Subcutaneous abdominal adipose tissue (tissue), 5 donors: ENCODE results near the gene TMEM98.

ENCODE experiments used
- H3K27ac ChIP-seq: one replicate; pipeline ENCODE4 v1.7.0; 2013; ENCODE audit warnings: low read depth, mild to moderate bottlenecking, inconsistent platforms, low read length, moderate library complexity
- H3K27me3 ChIP-seq, 5 donors: one replicate each; pipeline ENCODE4 v1.7.0; 2013; ENCODE audit warnings: low read length in 5 of 5, inconsistent platforms in 1 of 5; ENCODE audit not compliant: control insufficient read depth in 5 of 5, insufficient read depth in 4 of 5
- H3K36me3 ChIP-seq, 5 donors: one replicate each; pipeline ENCODE4 v1.7.0; 2013; ENCODE audit warnings: low read length in 5 of 5; ENCODE audit not compliant: control insufficient read depth in 5 of 5, insufficient read depth in 5 of 5
- H3K4me1 ChIP-seq, 5 donors: one replicate each; pipeline ENCODE4 v1.7.0; 2013; ENCODE audit warnings: low read length in 5 of 5, mild to moderate bottlenecking in 3 of 5, moderate library complexity in 1 of 5; ENCODE audit not compliant: control insufficient read depth in 5 of 5, insufficient read depth in 5 of 5
- H3K4me3 ChIP-seq, 5 donors: one replicate each; pipeline ENCODE4 v1.7.0; 2013; ENCODE audit warnings: low read length in 5 of 5, low read depth in 1 of 5
- H3K9ac ChIP-seq, 5 donors: one replicate each; pipeline ENCODE4 v1.7.0; 2013; ENCODE audit warnings: low read length in 5 of 5, mild to moderate bottlenecking in 4 of 5, moderate library complexity in 3 of 5
- H3K9me3 ChIP-seq, 5 donors: one replicate each; pipeline ENCODE4 v1.7.0; 2013; ENCODE audit warnings: low read length in 5 of 5; ENCODE audit not compliant: control insufficient read depth in 5 of 5
- donor health status: healthy.
- donor health status: healthy.
- donor health status: healthy.
- donor health status: healthy.
- donor health status: healthy.

The TMEM98 gene

GRCh38 chr17:32936894-32937500, 9.0 kb downstream of the TMEM98 start:
- Histone ChIP-seq H3K4me3 (peak overlapping the region in 1 of 5 donors; percentile 8), H3K27ac (no peak overlapping the region), H3K27me3 (peaks cover 0 to 12% (median 3%) of the 10 kb centered on the region in 5 donors), H3K9ac (no peak overlapping the region), H3K36me3 (peaks cover 0 to 13% (median 2%) of the 10 kb centered on the region in 5 donors), H3K4me1 (peaks cover 0 to 10% (median 3%) of the 10 kb centered on the region in 5 donors), H3K9me3 (no peaks in the 10 kb centered on the region)

DNA sequence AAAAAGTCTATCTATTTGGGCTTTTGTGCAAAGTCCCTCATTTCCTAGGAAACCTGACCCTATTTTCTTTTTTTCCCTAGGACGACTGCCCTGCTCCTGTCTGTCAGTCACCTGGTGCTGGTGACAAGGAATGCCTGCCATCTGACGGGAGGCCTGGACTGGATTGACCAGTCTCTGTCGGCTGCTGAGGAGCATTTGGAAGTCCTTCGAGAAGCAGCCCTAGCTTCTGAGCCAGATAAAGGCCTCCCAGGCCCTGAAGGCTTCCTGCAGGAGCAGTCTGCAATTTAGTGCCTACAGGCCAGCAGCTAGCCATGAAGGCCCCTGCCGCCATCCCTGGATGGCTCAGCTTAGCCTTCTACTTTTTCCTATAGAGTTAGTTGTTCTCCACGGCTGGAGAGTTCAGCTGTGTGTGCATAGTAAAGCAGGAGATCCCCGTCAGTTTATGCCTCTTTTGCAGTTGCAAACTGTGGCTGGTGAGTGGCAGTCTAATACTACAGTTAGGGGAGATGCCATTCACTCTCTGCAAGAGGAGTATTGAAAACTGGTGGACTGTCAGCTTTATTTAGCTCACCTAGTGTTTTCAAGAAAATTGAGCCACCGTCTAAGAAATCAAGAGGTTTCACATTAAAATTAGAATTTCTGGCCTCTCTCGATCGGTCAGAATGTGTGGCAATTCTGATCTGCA, 12.9 kb downstream of the TMEM98 start:
- H3K27ac ChIP-seq = no peak overlapping the region
- no peak overlapping the region for H3K9ac ChIP-seq
- no peaks in the 10 kb centered on the region for H3K9me3 ChIP-seq
- peaks cover 0 to 11% (median 0%) of the 10 kb centered on the region in 5 donors for H3K27me3 ChIP-seq
- H3K4me1 ChIP-seq = peaks cover 0 to 23% (median 18%) of the 10 kb centered on the region in 5 donors
- no peak overlapping the region for H3K4me3 ChIP-seq
- H3K36me3 ChIP-seq = peaks cover 0 to 8% (median 2%) of the 10 kb centered on the region in 5 donors

DNA sequence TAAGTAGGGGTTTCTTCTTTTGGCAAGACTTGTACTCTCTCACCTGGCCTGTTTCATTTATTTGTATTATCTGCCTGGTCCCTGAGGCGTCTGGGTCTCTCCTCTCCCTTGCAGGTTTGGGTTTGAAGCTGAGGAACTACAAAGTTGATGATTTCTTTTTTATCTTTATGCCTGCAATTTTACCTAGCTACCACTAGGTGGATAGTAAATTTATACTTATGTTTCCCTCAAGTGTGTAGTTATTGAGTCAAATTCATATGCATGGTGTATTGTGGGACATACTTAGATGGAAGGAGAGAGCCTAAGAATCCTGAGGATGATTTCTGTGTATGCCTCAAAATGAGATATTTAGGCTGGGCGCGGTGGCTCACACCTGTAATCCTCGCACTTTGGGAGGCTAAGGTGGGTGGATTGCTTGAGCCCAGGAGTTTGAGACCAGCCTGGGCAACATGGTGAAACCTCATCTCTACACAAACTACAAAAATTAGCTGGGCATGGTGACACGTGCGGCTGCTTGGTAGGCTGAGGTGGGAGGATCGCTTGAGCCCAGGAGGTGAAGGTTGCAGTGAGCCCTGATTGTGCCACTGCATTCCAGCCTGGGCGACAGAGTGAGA, 13.6 kb downstream of the TMEM98 start:
- Histone ChIP-seq H3K36me3 (peaks cover 0 to 8% (median 2%) of the 10 kb centered on the region in 5 donors), H3K9me3 (no peaks in the 10 kb centered on the region), H3K27me3 (peaks cover 0 to 6% (median 0%) of the 10 kb centered on the region in 5 donors), H3K27ac (no peak overlapping the region), H3K9ac (no peak overlapping the region), H3K4me1 (peaks cover 0 to 21% (median 17%) of the 10 kb centered on the region in 5 donors), H3K4me3 (no peak overlapping the region)

DNA sequence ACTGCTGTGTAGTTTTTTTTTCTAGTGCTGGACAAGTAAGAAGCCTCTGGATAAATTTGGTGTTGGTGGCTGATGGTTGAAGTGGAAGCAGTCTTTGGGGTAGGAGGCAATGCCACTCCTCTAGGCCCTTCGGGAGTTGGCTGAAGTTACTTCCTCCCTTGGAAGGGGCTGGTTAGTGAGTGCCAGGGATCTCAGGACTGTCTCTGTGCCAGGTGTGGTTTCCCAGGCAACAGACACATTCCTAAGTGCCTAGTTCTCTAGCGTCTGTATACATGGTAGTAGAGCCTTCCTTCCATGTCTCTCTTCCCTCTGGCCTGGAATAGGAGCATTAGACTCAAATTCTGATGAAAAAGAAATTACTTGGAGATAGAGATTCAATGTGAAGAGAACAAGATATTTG, 15.3 kb downstream of the TMEM98 start:
- H3K9me3 ChIP-seq = no peaks in the 10 kb centered on the region
- H3K27ac ChIP-seq = no peak overlapping the region
- peaks cover 0 to 16% (median 14%) of the 10 kb centered on the region in 5 donors for H3K4me1 ChIP-seq
- no peak overlapping the region for H3K4me3 ChIP-seq
- peaks cover 0 to 8% (median 2%) of the 10 kb centered on the region in 5 donors for H3K36me3 ChIP-seq
- H3K27me3 ChIP-seq = no peaks in the 10 kb centered on the region
- H3K9ac ChIP-seq = no peak overlapping the region

GRCh38 chr17:32943647-32944191, 15.8 kb downstream of the TMEM98 start:
- Histone ChIP-seq H3K27me3 (no peaks in the 10 kb centered on the region), H3K36me3 (peaks cover 0 to 8% (median 2%) of the 10 kb centered on the region in 5 donors), H3K9me3 (no peaks in the 10 kb centered on the region), H3K4me3 (peak overlapping the region in 1 of 5 donors; percentile 15), H3K9ac (no peak overlapping the region), H3K27ac (no peak overlapping the region), H3K4me1 (peaks cover 0 to 16% (median 14%) of the 10 kb centered on the region in 5 donors)

GRCh38 chr17:32944248-32945020, 16.5 kb downstream of the TMEM98 start:
- no peaks in the 10 kb centered on the region for H3K27me3 ChIP-seq
- no peak overlapping the region for H3K27ac ChIP-seq
- peaks cover 0 to 16% (median 14%) of the 10 kb centered on the region in 5 donors for H3K4me1 ChIP-seq
- no peaks in the 10 kb centered on the region for H3K9me3 ChIP-seq
- peaks cover 0 to 8% (median 2%) of the 10 kb centered on the region in 5 donors for H3K36me3 ChIP-seq
- H3K9ac ChIP-seq = no peak overlapping the region
- no peak overlapping the region for H3K4me3 ChIP-seq

- H3K27ac ChIP-seq = no peak overlapping the region
- no peaks in the 10 kb centered on the region for H3K36me3 ChIP-seq
- no peaks in the 10 kb centered on the region for H3K9me3 ChIP-seq
- peaks cover 0 to 16% (median 14%) of the 10 kb centered on the region in 5 donors for H3K4me1 ChIP-seq
- no peak overlapping the region for H3K4me3 ChIP-seq
- H3K9ac ChIP-seq = no peak overlapping the region
- H3K27me3 ChIP-seq = peaks cover 0 to 3% (median 0%) of the 10 kb centered on the region in 5 donors
Observed at GRCh38 chr17:32946375-32947135, 18.6 kb downstream of the TMEM98 start.

DNA sequence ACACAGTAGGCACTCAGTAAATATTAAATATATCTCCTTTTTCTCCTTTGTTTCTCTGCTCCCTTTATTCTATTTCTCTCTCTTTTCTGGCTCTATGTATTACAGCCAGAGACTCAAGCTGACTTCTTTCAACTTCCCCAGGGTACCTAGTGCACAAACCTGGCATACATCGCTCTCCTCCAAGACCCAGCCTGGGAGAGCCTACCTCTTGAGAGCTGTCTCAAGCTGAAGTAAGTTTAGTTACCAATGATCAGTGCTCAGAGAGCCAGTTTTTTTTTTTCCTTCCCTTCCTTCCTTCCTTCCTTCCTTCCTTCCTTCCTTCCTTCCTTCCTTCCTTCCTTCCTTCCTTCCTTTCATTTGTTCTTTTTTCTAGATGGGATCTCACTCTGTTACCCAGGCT, 19.8 kb downstream of the TMEM98 start:
- Histone ChIP-seq H3K9me3 (no peaks in the 10 kb centered on the region), H3K4me3 (no peak overlapping the region), H3K27me3 (peaks cover 0 to 6% (median 0%) of the 10 kb centered on the region in 5 donors), H3K27ac (no peak overlapping the region), H3K4me1 (peaks cover 0 to 16% (median 14%) of the 10 kb centered on the region in 5 donors), H3K9ac (no peak overlapping the region), H3K36me3 (no peaks in the 10 kb centered on the region)

- no peaks in the 10 kb centered on the region for H3K36me3 ChIP-seq
- peaks cover 0 to 2% (median 1%) of the 10 kb centered on the region in 5 donors for H3K4me1 ChIP-seq
- peaks cover 0 to 6% (median under 1%) of the 10 kb centered on the region in 5 donors for H3K27me3 ChIP-seq
- no peaks in the 10 kb centered on the region for H3K9me3 ChIP-seq
- no peak overlapping the region for H3K4me3 ChIP-seq
- H3K9ac ChIP-seq = no peak overlapping the region
- no peak overlapping the region for H3K27ac ChIP-seq
Observed at GRCh38 chr17:32949181-32949580, 21.2 kb downstream of the TMEM98 start.
